K562 (cell line): ENCODE measurements around the gene GADD45GIP1. TPM values are rescaled to one million over a fixed set of nuclear protein-coding genes. Genes with fewer than 3 reads are reported as not detected.

Source experiments
- BHLHE40 ChIP-seq: IDR thresholded peaks from 2 replicates; pipeline ENCODE4 v1.6.1; 2011; ENCODE audit warnings: low read length, improper control_type of control experiment
- E2F3 ChIP-seq: fragments of 250-450 bp; sonication (Bioruptor Pico); IDR thresholded peaks from 2 replicates; pipeline ENCODE4 v1.4.0; 2020; ENCODE audit warnings: mild to moderate bottlenecking
- ELF2 ChIP-seq: fragments of 250-450 bp; sonication (Bioruptor Pico); IDR thresholded peaks from 2 replicates; pipeline ENCODE4 v1.5.0; 2021; ENCODE audit warnings: mild to moderate bottlenecking
- EP400 ChIP-seq: fragments of 450-650 bp; IDR thresholded peaks from 2 replicates; pipeline ENCODE4 v1.6.1; 2017; ENCODE audit warnings: antibody characterized with exemption, mild to moderate bottlenecking, moderate library complexity
- HDAC2 ChIP-seq: fragments of 450-650 bp; IDR thresholded peaks from 2 replicates; pipeline ENCODE4 v1.6.1; 2016; ENCODE audit warnings: mild to moderate bottlenecking
- HDGF ChIP-seq: fragments of 450-650 bp; IDR thresholded peaks from 2 replicates; pipeline ENCODE4 v1.6.1; 2016
- HMGXB4 ChIP-seq: sonication (generic); formaldehyde crosslinking; IDR thresholded peaks from 2 replicates; pipeline ENCODE4 v1.8.1; 2023; ENCODE audit warnings: mild to moderate bottlenecking, missing genetic modification reagents
- MEF2D ChIP-seq: conservative IDR thresholded peaks from 2 replicates; pipeline ENCODE4 v1.6.1; 2016; ENCODE audit warnings: low read depth, missing genetic modification characterization, missing compliant biosample characterization
- MLLT1 ChIP-seq, 2 experiments: fragments of 450-650 bp; IDR thresholded peaks; 2 replicates each; pipeline ENCODE4 v1.6.1; 2016
- MTA3 ChIP-seq: fragments of 450-650 bp; formaldehyde crosslinking; IDR thresholded peaks from 2 replicates; pipeline ENCODE4 v1.6.1; 2017; ENCODE audit warnings: mild to moderate bottlenecking, borderline replicate concordance
- MYC ChIP-seq, 2 experiments: fragments of 250-450 bp in 1 of 2; sonication (Bioruptor Pico) in 1 of 2; IDR thresholded peaks; 2 replicates each; pipeline versions ENCODE4 v1.5.1 to v1.6.1; 2012 to 2021; ENCODE audit warnings: low read depth in 2 of 2, borderline replicate concordance in 1 of 2, improper control_type of control experiment in 1 of 2, low read length in 1 of 2, mild to moderate bottlenecking in 1 of 2, moderate library complexity in 1 of 2
- SMARCA5 ChIP-seq: fragments of 450-650 bp; IDR thresholded peaks from 2 replicates; pipeline ENCODE4 v1.6.1; 2016
- ZBTB33 ChIP-seq: sonication (generic); formaldehyde crosslinking; IDR thresholded peaks from 2 replicates; pipeline ENCODE4 v1.8.1; 2023; ENCODE audit warnings: mild to moderate bottlenecking, missing genetic modification reagents
- ZFP91 ChIP-seq: sonication (generic); formaldehyde crosslinking; IDR thresholded peaks from 2 replicates; pipeline ENCODE4 v1.8.0; 2022; ENCODE audit warnings: mild to moderate bottlenecking, missing genetic modification reagents
- ZNF511 ChIP-seq: sonication (generic); formaldehyde crosslinking; IDR thresholded peaks from 2 replicates; pipeline ENCODE4 v1.8.0; 2022; ENCODE audit warnings: mild to moderate bottlenecking, missing genetic modification reagents
- polyA plus RNA-seq, 8 experiments: library from polyadenylated mRNA; depleted of rRNA in 4 of 8; stranded (reverse) in 5 of 8; unstranded in 3 of 8; fragments of >200 nt; fragmentation: Nextera tagmentation in 2 of 8; fragmentation: Illumina TruSeq in 1 of 8; extraction: Ambion mirVana in 2 of 8; extraction: Trizol in 1 of 8; gene quantifications; 2 replicates each; pipeline versions ENCODE4 v1.2.1 to v1.2.3, GENCODE V29; 2011 to 2014; ENCODE audit warnings: inconsistent platforms in 1 of 8, missing spikeins in 1 of 8
- total RNA-seq, 7 experiments: library from RNA; depleted of rRNA in 6 of 7; stranded (reverse); fragments of >200 nt in 6 of 7; fragmentation: Illumina TruSeq in 2 of 7; extraction: Trizol in 2 of 7; gene quantifications; 2 replicates each; pipeline versions ENCODE4 v1.2.1 to v1.2.3, GENCODE V29; 2011 to 2021; ENCODE audit warnings: low replicate concordance in 1 of 7

GADD45GIP1 gene
- total and polyA plus RNA-seq, 9 of the 15 experiments (the other 6 are each of a cell fraction or from before 2014, with no cell fraction given): 5.1 to 161 (median 29.2) TPM

GRCh38 chr19:12994701-12995595 is 37.9 kb upstream of the GADD45GIP1 start, which contains the start of gene NFIX (continued):
- TF ChIP-seq MYC (IDR thresholded peaks at IDR 0.05; ENCODE audit: low read depth, low read length): peak; percentile 84; the same call in 1 of the 2 replicates
- TF ChIP-seq MYC (CRISPR knock-in tag; IDR thresholded peaks at IDR 0.05; ENCODE audit: borderline replicate concordance, low read depth): no peak
- TF ChIP-seq MLLT1 (IDR thresholded peaks at IDR 0.05): peak; percentile 25 to 59; a peak in 1 of 4 replicates
- TF ChIP-seq EP400: peak; percentile 68; the same call in 1 of the 2 replicates
- 0 out of 2 replicates have a peak, but pooled peaks have one; percentile 87 for TF ChIP-seq HDGF
- peak; percentile 71; the same call in 1 of the 2 replicates for TF ChIP-seq SMARCA5
- peak; percentile 76 for TF ChIP-seq ZNF511 (CRISPR knock-in tag)
- 0 out of 2 replicates have a peak, but pooled peaks have one; percentile 34 for TF ChIP-seq E2F3
- peak; percentile 34; the same call in 1 of the 2 replicates for TF ChIP-seq HMGXB4 (CRISPR knock-in tag)
- TF ChIP-seq ELF2 (CRISPR knock-in tag): no peak
- peak; percentile 87 for TF ChIP-seq BHLHE40
- TF ChIP-seq MTA3: peak; percentile 72; the same call in 1 of the 2 replicates
- TF ChIP-seq ZFP91 (CRISPR knock-in tag): peak; percentile 78; the same call in 1 of the 2 replicates
- peak; percentile 55; the same call in 1 of the 2 replicates for TF ChIP-seq ZBTB33 (CRISPR knock-in tag)
- TF ChIP-seq HDAC2: 0 out of 2 replicates have a peak, but pooled peaks have one; percentile 25
- TF ChIP-seq MEF2D (tag): no peak
